Type B pancreatic cell (in vitro differentiated cells): ENCODE results near the gene RBM34. TPM values are rescaled to one million over a fixed set of nuclear protein-coding genes. Genes with fewer than 3 reads are reported as not detected.
A peak's percentile ranks its signal among the peaks of the same experiment; 100 is the strongest.

Experiments used
- DNase-seq: peaks from one replicate; pipeline ENCODE4 v3.0.0; 2021; ENCODE audit warnings: mixed read lengths; ENCODE audit not compliant: unreplicated experiment; ENCODE audit errors: extremely low spot score
- H3K27ac Mint-ChIP-seq: 2 replicates; pipeline ENCODE4 v1.8.0; 2021; ENCODE audit warnings: mild to moderate bottlenecking, mixed read lengths
- H3K27me3 Mint-ChIP-seq: 2 replicates; pipeline ENCODE4 v1.8.0; 2021; ENCODE audit warnings: mixed read lengths
- H3K36me3 Mint-ChIP-seq: 2 replicates; pipeline ENCODE4 v1.8.0; 2021; ENCODE audit warnings: mixed read lengths
- H3K4me1 Mint-ChIP-seq: one replicate; pipeline ENCODE4 v1.8.0; 2021; ENCODE audit warnings: mixed read lengths; ENCODE audit not compliant: unreplicated experiment
- H3K4me3 Mint-ChIP-seq: 2 replicates; pipeline ENCODE4 v1.8.0; 2021; ENCODE audit warnings: mild to moderate bottlenecking, mixed read lengths
- H3K9me3 Mint-ChIP-seq: 2 replicates; pipeline ENCODE4 v1.8.0; 2021; ENCODE audit warnings: mixed read lengths
- total RNA-seq: library from RNA; stranded (reverse); gene quantifications from 2 replicates; pipeline ENCODE4 v1.2.1, GENCODE V29; 2021; ENCODE audit warnings: low replicate concordance
- TF ChIP-seq, protein P1 (sequence below): fragments of 200-600 bp; sonication (generic); conservative IDR thresholded peaks from 2 replicates; pipeline ENCODE4 v1.5.0; 2021; ENCODE audit warnings: antibody characterized with exemption, mild to moderate bottlenecking

Gene RBM34
- total RNA-seq, 1 donor from 2014 or later: 74.9 TPM

- TF ChIP-seq, protein P1, sequence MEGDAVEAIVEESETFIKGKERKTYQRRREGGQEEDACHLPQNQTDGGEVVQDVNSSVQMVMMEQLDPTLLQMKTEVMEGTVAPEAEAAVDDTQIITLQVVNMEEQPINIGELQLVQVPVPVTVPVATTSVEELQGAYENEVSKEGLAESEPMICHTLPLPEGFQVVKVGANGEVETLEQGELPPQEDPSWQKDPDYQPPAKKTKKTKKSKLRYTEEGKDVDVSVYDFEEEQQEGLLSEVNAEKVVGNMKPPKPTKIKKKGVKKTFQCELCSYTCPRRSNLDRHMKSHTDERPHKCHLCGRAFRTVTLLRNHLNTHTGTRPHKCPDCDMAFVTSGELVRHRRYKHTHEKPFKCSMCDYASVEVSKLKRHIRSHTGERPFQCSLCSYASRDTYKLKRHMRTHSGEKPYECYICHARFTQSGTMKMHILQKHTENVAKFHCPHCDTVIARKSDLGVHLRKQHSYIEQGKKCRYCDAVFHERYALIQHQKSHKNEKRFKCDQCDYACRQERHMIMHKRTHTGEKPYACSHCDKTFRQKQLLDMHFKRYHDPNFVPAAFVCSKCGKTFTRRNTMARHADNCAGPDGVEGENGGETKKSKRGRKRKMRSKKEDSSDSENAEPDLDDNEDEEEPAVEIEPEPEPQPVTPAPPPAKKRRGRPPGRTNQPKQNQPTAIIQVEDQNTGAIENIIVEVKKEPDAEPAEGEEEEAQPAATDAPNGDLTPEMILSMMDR: no peak
- peak overlapping the region; percentile 49 for H3K4me3 Mint-ChIP-seq
- H3K36me3 Mint-ChIP-seq: peaks cover 12% of the 10 kb centered on the region
- no peaks in the 10 kb centered on the region for H3K27me3 Mint-ChIP-seq
- no peaks in the 10 kb centered on the region for H3K9me3 Mint-ChIP-seq
- no peak for DNase-seq
- H3K4me1 Mint-ChIP-seq: peaks cover 17% of the 10 kb centered on the region
- H3K27ac Mint-ChIP-seq: peak overlapping the region; percentile 59
Observed at GRCh38 chr1:235129774-235130570, 31.1 kb downstream of the RBM34 start.

DNA sequence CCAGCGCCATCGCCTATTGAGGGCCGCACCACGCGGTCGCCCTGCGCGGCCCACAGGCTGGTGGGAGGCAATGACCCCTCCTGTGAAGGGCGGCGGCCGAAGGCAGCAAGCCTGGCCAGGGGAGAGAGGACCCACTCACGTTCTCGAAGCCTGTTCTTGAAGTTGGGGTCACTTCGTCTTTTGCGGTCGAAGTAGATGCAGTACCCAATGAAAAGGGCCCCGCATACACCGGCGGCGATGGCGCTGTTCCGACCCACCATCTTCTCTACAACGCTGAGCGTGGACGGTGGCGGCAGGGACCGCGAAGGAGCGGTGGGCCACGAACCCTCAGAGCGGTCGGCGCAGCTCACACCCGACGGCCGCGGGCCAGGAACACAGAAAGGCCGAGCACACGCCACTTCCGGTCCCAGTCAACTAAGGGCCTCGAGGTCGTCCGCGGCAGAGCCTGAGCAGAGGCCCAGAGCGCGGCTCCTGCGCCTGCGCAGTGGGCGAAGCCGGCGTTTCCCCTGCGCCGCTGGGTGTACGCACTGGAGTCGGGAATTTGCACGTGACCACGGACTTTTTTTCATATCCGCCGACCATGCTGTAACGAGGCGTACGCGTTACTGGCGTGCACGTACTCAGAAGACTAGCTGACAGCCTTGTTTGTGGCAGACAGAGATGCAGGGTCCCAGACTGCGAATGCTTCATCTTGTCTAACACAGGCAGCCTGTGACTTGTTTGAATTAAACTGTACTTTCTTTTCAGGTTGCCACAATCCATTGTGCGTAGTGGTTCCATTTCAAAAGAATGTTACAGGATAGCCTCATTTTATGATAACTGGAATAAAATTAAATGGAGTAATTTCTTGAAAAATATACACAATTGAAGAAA is 32.4 kb downstream of the RBM34 start, which contains the start of gene TOMM20:
Gene TOMM20 (minus strand): TSS at position 382 of the 873 bp plus-strand sequence. CDS start 122 bp downstream, at position 260.
- Mint-ChIP-seq H3K9me3 (no peaks in the 10 kb centered on the region), H3K4me3 (peak within 1 kb of the TSS; percentile 97), H3K27me3 (no peaks in the 10 kb centered on the region), H3K36me3 (peaks cover 12% of the 10 kb centered on the region), H3K4me1 (peaks cover 22% of the 10 kb centered on the region), H3K27ac (peak within 1 kb of the TSS; percentile 96)
- DNase-seq: peak; percentile 97
- TF ChIP-seq, protein P1: no peak

GRCh38 chr1:235127732-235128455 is 33.2 kb downstream of the RBM34 start:
- DNase-seq: no peak
- no peaks in the 10 kb centered on the region for H3K9me3 Mint-ChIP-seq
- H3K27ac Mint-ChIP-seq: peak overlapping the region; percentile 96
- TF ChIP-seq, protein P1: no peak
- peak overlapping the region; percentile 97 for H3K4me3 Mint-ChIP-seq
- H3K4me1 Mint-ChIP-seq: peaks cover 25% of the 10 kb centered on the region
- H3K36me3 Mint-ChIP-seq: peaks cover 11% of the 10 kb centered on the region
- no peaks in the 10 kb centered on the region for H3K27me3 Mint-ChIP-seq

DNA sequence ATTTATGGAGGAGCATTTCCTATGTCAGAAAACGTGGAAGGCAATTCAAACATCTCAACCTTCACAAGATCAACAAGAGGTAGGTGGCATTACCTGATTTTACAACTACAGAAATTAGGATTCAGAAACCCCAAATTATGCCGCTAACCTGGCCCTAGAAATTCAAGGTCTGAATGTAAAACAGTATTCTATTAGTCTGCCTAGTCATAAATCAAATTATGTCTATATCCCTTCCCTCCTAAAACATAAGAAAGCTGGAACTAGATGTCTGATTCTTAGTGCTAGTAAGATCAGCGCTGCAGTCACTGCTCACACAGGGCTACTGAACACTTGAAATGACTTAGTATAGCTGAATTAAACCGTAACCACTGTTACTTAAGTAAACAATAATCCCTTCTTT is 33.8 kb downstream of the RBM34 start:
- TF ChIP-seq, protein P1: no peak
- Mint-ChIP-seq H3K27me3 (no peaks in the 10 kb centered on the region), H3K4me3 (peak overlapping the region; percentile 97), H3K4me1 (peaks cover 30% of the 10 kb centered on the region), H3K36me3 (peaks cover 10% of the 10 kb centered on the region), H3K27ac (peak overlapping the region; percentile 96), H3K9me3 (no peaks in the 10 kb centered on the region)
- DNase-seq: no peak

DNA sequence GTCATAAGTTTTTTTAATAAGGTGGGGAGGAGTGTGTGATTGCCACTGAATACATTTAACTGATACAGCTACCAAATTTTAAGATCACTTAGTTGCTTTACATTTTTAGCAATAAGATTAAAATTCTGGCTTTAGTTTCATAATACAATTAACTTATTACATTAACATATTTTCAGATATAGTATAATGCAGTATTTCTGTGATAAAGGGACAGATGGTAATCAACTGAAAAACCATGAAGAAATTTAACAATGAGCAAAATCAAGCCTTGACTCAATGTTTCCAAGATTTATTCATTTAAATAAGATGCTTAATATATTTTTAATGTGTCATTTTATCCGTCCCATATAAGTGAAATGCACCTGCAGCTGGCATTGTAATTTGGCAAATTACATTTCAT is 36.4 kb downstream of the RBM34 start:
- Mint-ChIP-seq H3K27ac (no peak overlapping the region), H3K9me3 (no peaks in the 10 kb centered on the region), H3K36me3 (peaks cover 12% of the 10 kb centered on the region), H3K27me3 (no peaks in the 10 kb centered on the region), H3K4me3 (peak overlapping the region; percentile 46), H3K4me1 (peaks cover 27% of the 10 kb centered on the region)
- TF ChIP-seq, protein P1: no peak
- no peak for DNase-seq
